Activated CD8-positive, alpha-beta memory T cell treated with anti-CD3 and anti-CD28 coated beads, Interleukin-2, amount 50 U/mL, for 24 hours (primary cell): ENCODE data around the gene CUL9.

Experiments
- DNase-seq: peaks from one replicate; pipeline ENCODE4 v3.0.0-alpha.2; 2020; ENCODE audit errors: extremely low read depth

The CUL9 gene

DNA sequence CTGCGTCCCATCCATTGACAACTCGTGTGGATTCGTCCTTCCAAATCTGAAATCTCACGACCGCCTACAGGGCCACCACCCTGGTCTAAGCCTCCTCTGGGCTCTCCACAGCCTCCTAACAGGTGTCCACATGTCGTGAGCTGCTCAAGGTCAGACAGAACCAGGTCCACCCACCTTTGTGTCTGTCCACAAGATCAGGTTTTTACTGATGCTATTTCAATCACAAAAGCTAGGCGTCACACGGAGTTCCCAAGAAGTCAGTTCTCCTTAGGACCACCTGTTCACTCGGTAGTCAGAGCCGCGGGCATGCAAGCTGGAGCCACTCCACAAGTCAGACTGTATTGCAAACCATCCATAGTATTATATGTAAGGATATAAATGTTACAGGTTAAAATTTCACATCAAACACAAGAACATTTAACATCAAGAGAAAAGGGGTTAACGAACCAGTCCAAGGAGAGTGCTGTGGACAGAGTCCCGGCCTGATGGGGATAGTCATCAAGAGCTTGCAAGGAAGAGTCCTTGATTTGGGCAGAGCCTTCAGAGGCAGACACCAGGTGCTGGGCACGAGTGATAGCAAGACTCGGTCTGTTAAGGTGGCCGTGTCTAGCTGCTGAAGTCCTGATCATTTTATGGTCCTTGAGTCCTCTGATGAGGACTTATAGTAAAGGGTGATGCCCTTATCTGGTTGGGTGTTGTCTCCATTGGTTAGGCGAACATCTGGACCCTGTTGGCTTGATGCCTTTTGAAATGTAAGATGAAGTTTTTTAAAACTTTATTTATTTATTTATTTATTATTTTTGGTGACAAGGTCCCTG lies 48.0 kb downstream of the CUL9 start:
- DNase-seq: no peak

DNA sequence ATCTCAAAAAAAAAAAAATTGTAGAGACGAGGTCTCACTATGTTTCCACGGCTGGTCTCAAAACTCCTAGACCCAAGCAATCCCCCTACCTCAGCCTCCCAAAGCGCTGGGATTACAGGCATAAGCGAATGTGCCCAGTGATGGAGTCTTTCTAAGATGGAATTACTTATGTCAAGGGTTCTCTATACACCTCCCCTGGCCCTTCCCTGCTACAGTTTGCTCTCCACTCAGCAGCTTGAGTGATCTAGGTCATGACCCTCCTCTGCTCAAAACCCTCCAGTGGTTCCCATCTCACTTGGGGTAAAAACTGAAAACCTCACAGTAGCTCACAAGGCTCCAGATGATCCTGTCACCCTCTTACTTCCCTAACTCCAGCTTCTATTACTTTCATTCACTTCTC lies 49.1 kb downstream of the CUL9 start:
- no peak for DNase-seq

DNA sequence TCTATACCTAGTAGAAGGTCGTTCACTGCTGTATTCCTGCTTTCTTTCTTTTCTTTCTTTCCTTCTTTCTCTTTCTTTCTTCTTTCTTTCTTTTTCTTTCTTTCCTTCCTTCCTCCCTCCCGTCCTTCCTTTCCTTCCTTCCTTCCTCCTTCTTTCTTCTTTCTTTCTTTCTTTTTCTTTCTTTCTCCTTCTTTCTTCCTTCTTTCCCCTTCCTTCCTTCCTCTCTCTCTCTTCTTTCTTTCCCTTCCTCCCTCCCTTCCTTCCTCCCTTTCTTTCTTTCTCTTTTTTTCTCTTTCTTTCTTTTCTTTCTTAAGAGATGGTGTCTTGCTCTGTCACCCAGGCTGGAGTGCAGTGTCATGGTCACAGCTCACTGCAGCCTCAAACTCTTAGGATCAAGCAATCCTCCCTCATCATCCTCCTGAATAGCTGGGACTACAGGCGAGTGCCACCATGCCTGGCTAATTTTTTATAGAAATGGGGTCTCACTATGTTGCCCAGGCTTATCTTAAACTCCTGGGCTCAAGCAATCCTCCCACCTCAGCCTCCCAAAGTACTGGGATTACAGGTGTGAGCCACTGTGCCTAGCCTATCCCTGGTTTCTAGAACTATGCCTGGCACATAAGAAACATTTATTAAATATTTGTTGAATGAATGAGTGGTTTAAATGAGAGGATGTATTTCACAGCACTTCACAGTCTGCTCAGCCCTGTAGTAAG lies 49.9 kb downstream of the CUL9 start:
- no peak for DNase-seq

DNA sequence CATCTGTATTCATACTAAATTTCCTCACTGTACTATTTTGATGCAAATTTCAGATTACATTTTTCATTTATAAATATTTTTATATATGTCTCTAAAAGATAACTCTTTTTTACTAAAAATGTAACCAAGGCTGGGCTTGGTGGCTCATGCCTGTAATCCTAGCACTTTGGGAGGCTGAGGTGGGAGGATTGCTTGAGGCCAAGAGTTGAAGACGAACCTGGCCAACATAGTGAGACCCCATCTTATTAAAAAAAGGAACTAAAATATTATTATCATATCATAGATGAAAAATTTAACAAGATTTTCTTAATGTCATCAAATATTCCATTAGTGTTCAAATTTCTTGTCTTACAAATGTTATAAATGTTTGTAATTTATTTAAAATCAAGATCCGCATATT lies 53.8 kb downstream of the CUL9 start:
- no peak for DNase-seq

DNA sequence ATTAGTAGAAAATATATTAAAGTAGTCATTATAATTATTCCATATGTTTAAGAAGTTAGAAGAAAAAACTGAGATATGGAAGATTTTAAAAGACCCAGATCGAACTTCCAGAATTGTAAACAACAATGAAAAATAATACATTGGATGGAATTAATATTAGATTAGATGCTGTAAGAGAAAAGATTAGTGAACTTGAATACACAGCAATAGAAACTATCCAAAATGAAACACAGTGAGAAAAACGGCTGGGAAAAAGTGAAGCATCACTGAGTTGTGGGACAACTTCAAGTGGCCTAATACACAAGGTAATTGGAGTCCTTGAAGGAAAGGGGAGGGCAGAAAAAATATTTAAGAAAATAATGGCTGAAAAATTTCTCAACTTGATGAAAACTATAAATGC lies 57.1 kb downstream of the CUL9 start:
- no peak for DNase-seq

DNA sequence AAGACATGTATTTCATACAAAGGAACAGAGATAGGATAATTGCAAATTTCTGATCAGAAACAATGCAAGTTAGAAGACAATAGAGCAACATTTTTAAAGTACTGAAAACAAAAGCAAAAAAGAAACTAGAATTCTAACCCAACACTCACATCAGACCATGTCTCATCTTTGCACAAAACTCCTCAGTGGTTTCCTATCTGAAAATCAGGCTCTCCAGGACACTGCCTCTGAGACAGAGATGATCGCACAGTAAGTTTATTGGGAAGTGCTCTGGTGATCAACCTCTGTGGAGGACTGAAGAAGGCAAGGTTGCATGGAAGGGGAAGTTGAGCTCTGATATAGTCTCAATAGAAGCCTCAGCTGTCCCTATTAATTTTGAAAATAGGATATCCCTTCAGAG lies 59.0 kb downstream of the CUL9 start:
- DNase-seq: no peak

DNA sequence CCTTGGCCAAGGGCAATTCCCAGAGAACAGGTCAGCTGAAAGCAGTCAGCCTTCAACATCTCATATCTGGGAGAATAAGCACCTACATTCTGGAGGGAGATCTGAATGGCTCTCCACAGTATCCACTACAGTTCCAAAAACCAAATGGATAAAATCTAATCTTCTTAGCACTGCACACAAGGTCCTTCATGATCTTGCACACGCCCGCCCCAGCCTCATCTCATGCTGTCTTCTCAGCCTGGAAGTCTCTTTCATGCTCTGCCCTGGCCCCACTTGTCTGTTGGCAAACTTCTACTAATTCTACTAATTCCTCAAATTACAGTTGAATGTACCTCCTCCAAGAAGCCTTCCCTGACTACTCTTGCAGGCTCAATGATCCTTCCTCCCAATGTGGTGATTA lies 59.5 kb downstream of the CUL9 start:
- DNase-seq: no peak

DNA sequence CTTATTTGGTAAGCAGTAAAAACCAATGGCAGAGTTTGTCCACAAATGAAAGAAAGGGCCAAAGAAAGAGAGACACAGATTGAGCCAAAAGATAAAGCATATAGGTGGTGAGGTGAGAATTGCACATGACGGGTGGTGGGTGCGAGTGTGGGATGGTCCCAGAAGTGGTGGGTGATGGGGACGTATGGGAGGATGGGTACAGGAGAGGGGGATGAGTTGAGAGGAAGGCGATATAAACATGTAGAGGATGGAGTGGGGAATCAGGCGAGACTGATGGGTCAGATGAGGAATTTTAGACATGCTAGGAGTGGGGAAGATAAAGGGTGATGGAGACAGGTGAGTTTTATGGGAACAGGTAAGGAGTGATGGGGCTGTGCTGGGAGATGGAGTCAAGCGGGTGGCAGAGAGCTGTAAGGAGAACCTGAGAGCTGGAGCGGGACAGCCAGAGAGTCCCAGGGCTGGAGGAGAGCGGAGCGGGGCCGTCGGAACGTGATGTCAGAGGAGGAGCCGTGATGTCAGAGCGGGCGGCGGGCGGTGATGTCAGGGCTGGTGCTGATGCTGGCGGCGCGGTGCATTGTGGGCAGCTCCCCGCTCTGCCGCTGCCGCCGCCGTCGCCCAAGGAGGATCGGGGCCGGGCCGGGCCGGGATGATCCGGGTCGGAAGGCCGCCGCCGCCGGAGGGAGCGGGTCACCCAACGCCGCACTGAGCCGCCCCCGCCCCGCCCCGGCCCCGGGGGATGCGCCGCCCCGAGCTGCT lies 61.1 kb downstream of the CUL9 start, which contains the start of gene TTBK1:
TSS of gene TTBK1 (plus strand) at position 574 of the 756 bp plus-strand sequence. CDS start 3,180 bp downstream, outside the sequence.
- DNase-seq: no peak

DNA sequence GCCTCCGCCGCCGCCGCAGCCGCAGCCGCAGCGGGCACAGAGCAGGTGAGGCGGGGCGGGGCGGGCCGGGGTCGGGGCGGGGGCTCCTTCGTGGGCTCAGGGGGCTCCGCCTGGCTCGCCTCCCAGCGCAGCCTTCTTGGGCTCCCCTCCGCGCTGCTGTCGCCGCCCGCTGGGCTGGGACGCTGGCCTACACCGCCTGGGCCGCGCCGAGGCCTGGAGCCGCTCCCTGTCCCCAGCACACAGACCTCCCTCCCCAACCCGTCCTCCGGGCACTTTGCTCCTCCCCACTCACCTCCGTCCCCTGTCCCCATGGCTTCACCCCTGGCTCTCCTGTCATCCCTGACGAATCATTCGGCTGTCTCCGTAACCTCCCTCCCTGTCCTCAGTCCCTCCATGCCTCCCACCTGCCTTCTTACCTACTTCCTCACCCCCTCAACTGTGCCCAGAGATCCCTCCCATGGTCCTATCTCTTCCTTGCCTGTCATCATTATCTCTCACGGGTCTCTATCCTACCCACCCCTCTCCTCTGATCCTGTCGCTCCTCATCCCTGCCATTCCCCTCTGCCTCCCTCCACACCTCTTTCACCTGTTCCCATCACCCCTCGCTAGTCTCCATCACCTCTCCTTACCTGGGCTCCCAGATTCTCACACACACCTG lies 61.8 kb downstream of the CUL9 start:
- DNase-seq: no peak

DNA sequence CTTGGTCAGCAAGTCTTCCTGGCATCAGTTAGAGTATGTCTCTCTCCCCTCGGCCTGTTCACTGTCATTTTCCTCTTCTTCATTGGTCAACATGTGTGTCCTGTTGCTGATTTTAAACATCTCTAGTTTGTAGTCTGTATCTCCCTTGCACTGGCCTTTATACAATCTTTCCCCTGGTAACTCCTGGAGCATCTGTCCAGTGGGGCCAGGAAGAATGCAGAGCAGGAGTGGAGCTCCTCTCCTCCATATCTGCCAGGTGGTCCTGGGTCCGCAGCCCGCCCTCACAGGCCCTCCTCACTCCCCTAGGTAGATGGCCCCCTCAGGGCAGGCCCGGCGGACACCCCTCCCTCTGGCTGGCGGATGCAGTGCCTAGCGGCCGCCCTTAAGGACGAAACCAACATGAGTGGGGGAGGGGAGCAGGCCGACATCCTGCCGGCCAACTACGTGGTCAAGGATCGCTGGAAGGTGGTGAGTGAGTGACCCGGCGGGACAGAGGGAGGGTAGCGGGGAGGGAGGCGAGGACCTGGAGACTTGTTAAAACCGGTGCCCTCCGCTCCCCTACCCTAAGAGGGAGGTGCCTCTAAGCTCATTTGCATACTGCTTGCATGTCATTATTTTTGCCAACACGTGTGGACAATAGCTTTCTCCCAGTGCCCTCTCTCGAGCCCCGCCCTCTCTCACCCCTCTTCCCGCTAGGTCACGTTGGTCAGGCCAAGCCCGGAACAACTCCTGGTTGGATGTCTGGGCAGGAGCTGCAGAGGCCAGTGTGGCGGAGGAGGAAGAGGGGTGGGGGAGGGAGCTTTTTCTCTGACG lies 64.5 kb downstream of the CUL9 start:
- DNase-seq: no peak

DNA sequence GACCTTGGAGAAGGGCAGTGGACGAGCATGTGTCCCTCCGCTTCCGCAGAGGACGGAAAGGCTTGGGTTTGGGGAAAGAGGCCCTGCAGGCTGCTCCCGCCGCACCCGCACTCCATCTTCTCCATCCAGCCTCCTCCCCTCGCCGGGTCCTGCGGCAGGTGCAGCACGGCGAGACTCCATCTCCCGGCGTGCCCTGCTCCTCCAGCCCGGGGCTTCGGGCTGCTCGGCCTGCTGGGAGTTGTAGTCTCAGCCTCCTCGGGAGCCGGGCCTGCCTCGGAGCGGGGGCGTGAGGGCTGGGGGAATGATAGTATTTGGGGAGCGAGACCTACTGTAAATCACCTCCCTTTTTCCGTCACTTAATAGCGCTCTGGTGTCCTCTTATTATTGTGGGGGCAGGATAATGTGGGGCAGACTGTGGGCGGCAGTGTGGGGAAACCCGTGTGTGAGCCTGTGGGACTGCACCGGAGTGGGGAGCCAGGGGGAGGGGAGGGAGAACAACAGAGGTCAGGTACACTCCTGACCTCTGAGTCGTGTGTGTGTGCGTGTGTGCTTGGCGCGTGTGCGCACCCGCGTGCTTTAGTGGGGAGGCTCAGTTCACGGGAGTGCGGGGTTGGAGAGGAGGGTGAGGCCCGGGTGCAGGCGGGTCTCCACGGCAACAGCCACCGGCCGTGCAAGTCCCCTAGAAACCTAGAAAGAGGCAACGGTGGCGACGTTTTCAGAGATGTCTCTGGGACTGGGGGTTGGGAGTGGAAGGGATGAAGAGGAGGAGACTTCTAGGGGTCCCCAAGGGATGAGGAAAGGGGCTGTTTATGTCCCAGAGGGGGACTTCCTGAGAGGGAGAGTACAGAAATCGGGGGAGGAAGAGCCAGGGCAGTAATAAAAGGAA lies 65.4 kb downstream of the CUL9 start:
- peak; percentile 71 for DNase-seq

DNA sequence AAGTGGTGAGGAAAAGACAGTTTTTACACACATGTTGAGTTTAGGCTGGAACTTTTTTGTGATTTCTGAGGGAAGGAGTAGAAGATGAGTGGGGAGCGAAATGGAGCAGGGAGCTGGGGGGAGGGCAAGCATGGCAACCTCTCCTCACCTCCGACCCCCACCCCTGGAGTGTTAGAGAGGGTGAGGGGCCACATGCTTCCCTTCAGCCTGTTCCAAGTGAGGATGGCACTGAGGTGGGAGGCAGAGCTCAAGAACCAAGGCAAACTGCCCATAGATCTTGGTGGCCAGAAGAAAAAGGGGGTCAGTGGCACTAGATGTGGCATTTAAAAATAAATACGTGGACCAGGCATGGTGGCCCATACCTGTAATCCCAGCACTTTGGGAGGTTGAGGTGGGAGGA lies 66.1 kb downstream of the CUL9 start:
- no peak for DNase-seq

DNA sequence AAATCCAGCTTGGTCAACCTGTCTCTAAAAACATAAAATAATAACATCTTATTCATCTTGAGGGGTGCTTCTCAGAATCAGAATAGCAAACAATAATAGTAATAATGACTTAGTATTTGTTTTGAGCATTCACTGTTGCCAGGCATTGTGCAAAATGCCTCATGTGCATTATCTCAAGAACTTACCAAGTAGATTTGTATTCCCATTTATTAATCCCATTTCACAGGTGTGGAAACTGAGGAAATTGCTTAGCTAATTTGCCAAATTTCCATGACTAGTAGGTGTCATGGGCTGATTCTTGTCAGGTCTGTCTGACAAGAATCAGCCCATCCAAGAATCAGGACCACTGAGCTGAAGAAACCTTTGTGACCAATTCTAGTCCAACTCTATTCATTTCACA lies 66.8 kb downstream of the CUL9 start:
- DNase-seq: no peak

DNA sequence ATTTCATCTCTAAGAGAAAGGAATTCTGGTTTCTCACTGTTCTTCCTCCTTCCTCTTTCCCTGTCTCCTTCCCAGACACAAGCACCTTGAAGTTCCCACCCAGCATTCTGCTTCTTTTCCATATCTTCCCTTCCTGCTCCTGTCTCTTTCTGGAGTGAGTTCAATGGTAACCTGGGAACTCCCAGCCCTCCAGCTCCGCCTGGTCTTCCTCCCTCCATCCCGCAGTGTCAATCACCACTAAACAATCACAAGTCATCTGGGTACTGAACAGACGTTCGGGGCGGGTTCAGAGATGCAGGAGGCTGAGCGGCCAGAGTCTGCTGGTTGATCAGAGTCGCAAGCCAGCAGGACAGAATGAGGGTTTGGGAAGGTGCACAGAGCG lies 69.0 kb downstream of the CUL9 start:
- DNase-seq: no peak

DNA sequence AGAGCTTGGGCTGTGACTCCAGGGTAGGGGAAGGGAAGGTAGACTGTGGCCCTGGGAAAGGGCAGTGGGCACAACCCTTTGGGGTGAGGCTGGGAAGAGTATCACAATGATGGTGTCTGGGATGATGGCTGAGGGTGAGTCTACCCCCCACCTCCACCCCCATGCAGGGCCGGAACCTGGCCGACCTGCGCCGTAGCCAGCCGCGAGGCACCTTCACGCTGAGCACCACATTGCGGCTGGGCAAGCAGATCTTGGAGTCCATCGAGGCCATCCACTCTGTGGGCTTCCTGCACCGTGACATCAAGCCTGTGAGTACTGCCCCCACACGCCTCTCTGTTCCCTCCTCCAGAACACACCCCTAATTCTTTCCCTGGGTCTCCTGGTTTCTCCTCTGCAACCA lies 71.4 kb downstream of the CUL9 start:
- DNase-seq: no peak

DNA sequence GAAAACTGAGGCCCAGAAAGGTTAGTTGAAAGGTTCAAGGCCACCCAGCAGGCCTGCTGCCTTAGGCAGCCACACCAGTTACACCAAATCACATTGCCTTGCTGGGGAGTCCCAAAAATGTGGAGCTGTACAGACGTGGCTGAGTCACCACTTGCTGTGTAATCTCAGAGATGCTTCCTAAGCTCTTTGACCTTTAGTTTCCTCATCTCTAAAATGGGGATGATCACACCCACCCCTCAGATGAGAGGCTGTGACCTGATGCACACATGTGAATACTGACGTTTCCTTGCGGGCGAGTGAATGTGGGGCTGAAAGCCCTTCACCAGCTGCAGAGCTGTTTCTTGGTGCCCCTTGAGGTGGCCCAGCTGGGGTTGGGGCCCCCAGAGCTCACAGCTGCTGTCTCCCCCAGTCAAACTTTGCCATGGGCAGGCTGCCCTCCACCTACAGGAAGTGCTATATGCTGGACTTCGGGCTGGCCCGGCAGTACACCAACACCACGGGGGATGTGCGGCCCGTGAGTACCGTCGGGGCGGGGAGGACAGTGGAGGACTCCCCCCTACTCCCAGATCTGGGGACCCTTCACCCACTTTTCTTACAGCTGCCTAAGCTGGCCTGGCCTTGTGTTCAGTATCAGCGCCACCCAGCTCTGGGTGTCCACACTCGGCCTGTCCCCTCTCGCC lies 72.3 kb downstream of the CUL9 start:
- DNase-seq: no peak

DNA sequence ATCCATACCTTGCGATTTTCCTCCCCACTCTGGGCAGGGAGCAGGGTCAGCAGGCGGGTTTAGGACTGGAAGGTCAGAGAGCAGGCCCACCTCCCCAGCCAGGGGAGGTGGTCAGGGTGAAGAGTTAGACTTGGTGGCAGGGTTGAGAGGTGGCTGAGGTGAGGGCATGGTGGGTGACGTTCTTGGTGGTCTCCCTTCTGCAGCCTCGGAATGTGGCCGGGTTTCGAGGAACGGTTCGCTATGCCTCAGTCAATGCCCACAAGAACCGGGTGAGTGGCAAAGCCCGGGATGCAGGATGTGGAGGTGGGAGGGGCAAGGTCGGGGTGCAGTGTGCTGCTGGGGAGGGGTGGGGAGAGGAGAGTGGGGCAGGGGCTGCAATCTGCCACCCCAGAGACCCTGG lies 72.8 kb downstream of the CUL9 start:
- DNase-seq: no peak

DNA sequence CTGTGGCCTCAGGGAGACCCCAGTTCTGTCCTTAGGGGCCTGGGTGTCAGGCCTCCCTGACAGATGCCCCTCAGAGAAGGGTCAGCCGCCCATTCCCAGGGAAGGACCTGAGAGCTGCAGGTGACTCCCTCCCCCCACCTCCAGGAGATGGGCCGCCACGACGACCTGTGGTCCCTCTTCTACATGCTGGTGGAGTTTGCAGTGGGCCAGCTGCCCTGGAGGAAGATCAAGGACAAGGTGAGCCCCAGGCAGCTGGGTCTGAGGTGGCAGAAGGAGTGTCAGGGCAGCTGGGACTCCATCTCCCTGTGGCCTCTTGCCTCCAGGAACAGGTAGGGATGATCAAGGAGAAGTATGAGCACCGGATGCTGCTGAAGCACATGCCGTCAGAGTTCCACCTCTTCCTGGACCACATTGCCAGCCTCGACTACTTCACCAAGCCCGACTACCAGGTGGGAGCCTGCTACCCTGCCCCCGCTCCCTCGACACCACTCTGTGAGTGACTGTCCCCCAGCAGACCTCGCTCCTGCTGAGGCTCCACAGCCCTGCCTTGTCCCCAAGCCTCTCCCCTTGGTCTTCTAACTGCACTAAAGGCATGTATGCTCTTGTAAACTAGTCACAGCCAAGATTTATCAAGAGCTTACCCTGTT lies 73.5 kb downstream of the CUL9 start:
- DNase-seq: no peak
